Naive thymus-derived CD8-positive, alpha-beta T cell (primary cell): ENCODE results near the gene CYB5R4. TPM values are rescaled to one million over a fixed set of nuclear protein-coding genes. Genes with fewer than 3 reads are reported as not detected.
"Not testable (repeated sequence)": the region's sequence is repeated elsewhere in the genome, so short reads cannot be mapped to it uniquely, and the experiment has no call there.

ENCODE experiments used
- ATAC-seq, 2 donors: fragments of 150-1000 bp; cut with Tn5 transposase in 1 of 2; sonication (Bioruptor Pico), chemical (Tn5 transposase) in 1 of 2; 1 replicate in 1 of 2; 2 replicates in 1 of 2; pipeline ENCODE4 v1.10.0; 2021; ENCODE audit warnings: mild to moderate bottlenecking in 2 of 2, moderate library complexity in 2 of 2
- POLR2A ChIA-PET: fragments of 350-600 bp; sonication (Branson Sonifier 250); formaldehyde crosslinking; loops from one replicate; lab custom pipeline; 2021; ENCODE audit warnings: antibody characterized with exemption; lab: Charles Lee
- DNase-seq, 10 donors: peaks; one replicate each; pipeline versions ENCODE4 v3.0.0 to v3.0.0-alpha.2; 2020 to 2022
- H3K27ac Mint-ChIP-seq, 10 donors: one replicate each; pipeline ENCODE4 v1.8.0; 2020 to 2022; ENCODE audit warnings: mild to moderate bottlenecking in 10 of 10, mixed read lengths in 10 of 10, moderate library complexity in 4 of 10, inconsistent platforms in 1 of 10
- H3K27me3 Mint-ChIP-seq, 5 donors: one replicate each; pipeline ENCODE4 v1.8.0; 2021 to 2022; ENCODE audit warnings: mixed read lengths in 5 of 5
- H3K36me3 Mint-ChIP-seq, 3 donors: one replicate each; pipeline ENCODE4 v1.8.0; 2020 to 2022; ENCODE audit warnings: mixed read lengths in 3 of 3, mild to moderate bottlenecking in 2 of 3, inconsistent platforms in 1 of 3
- H3K4me1 Mint-ChIP-seq, 4 donors: one replicate each; pipeline ENCODE4 v1.8.0; 2021 to 2022; ENCODE audit warnings: mixed read lengths in 4 of 4
- H3K4me3 Mint-ChIP-seq, 10 donors: one replicate each; pipeline ENCODE4 v1.8.0; 2020 to 2022; ENCODE audit warnings: mild to moderate bottlenecking in 10 of 10, mixed read lengths in 10 of 10, moderate library complexity in 6 of 10, inconsistent platforms in 1 of 10
- H3K9me3 Mint-ChIP-seq, 9 donors: one replicate each; pipeline ENCODE4 v1.8.0; 2020 to 2022; ENCODE audit warnings: mixed read lengths in 9 of 9, mild to moderate bottlenecking in 3 of 9, inconsistent platforms in 1 of 9, moderate library complexity in 1 of 9
- polyA plus RNA-seq, 3 donors: library from polyadenylated mRNA; unstranded; fragments of 300-500 nt; fragmentation: Illumina TruSeq; gene quantifications; one replicate each; pipeline ENCODE4 v1.2.3, GENCODE V29; 2021
- total RNA-seq, 8 experiments: library from RNA in 2 of 8; stranded (reverse) in 2 of 8; gene quantifications; one replicate each; pipeline ENCODE4 v1.2.3 and lab custom pipeline; 2021 to 2026

Gene CYB5R4
- total and polyA plus RNA-seq, 5 experiments from 2014 or later = 17.2 to 32.5 (median 23.4) TPM

DNA sequence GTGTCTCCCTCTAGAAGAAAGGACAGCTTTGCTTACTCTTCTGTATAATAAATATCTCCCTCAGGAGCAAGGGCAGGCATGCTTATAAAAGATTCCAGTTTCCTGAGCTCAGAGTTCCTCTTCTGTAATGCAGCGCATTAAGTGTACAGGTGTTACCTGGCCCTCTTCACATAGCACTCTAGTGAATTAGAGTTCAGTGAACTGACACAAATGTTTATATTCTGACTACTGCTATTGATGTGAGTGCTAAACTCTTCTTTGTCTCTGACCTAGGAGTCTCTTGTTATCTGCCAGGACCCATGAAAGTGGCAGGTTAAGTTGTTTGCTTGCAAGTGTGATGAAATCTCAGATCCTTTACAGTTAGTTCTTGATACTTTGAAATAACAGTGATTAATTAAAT, 33.5 kb downstream of the CYB5R4 start:
- no peaks in the 10 kb centered on the region for H3K27me3 Mint-ChIP-seq
- peaks cover 0 to 13% (median 3%) of the 10 kb centered on the region in 9 donors for H3K9me3 Mint-ChIP-seq
- ATAC-seq (no peak), DNase-seq (no peak)
- H3K36me3 Mint-ChIP-seq = peaks cover 12 to 40% (median 35%) of the 10 kb centered on the region in 3 donors
- H3K4me1 Mint-ChIP-seq = peaks cover 20 to 48% (median 35%) of the 10 kb centered on the region in 4 donors
- H3K4me3 Mint-ChIP-seq = no peak overlapping the region
- POLR2A ChIA-PET = no interaction called here
- peak overlapping the region in 1 of 10 donors; percentile 49 for H3K27ac Mint-ChIP-seq

DNA sequence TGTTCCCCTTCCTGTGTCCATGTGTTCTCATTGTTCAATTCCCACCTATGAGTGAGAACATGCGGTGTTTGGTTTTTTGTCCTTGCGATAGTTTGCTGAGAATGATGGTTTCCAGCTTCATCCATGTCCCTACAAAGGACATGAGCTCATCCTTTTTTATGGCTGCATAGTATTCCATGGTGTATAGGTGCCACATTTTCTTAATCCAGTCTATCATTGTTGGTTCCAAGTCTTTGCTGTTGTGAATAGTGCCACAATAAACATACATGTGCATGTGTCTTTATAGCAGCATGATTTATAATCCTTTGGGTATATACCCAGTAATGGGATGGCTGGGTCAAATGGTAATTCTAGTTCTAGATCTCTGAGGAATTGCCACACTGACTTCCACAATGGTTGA, 37.6 kb downstream of the CYB5R4 start:
- H3K4me3 Mint-ChIP-seq, POLR2A ChIA-PET, H3K27ac Mint-ChIP-seq, DNase-seq, H3K27me3 Mint-ChIP-seq, ATAC-seq: not testable (repeated sequence)
- Mint-ChIP-seq H3K36me3 (peaks cover 27 to 56% (median 48%) of the 10 kb centered on the region in 3 donors), H3K9me3 (peaks cover under 1 to 37% (median 26%) of the 10 kb centered on the region in 9 donors), H3K4me1 (peaks cover 17 to 46% (median 33%) of the 10 kb centered on the region in 4 donors)

DNA sequence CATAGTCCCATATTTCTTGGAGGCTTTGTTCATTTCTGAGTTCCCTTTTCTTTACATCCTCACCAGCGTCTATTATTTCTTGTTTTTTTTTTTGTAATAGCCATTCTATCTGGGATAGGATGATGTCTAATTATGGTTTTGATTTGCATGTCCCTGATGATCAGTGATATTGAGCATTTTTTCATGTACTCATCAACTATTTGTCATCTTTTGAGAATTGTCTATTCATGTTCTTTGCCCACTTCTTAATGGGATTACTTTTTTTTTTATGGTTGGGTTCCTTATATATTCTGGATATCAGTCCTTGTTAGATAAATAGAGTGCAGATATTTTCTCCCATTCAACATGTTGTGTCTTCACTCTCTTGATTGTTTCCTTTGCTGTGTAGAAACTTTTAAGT, 42.1 kb downstream of the CYB5R4 start:
- DNase-seq (no peak), ATAC-seq (no peak)
- Mint-ChIP-seq H3K9me3 (peaks cover 11 to 73% (median 53%) of the 10 kb centered on the region in 9 donors), H3K36me3 (peaks cover 45 to 71% (median 52%) of the 10 kb centered on the region in 3 donors), H3K27me3 (no peaks in the 10 kb centered on the region), H3K27ac (no peak overlapping the region), H3K4me1 (peaks cover 25 to 64% (median 44%) of the 10 kb centered on the region in 4 donors), H3K4me3 (peak overlapping the region in 1 of 10 donors; percentile 30)
- POLR2A ChIA-PET = no interaction called here

DNA sequence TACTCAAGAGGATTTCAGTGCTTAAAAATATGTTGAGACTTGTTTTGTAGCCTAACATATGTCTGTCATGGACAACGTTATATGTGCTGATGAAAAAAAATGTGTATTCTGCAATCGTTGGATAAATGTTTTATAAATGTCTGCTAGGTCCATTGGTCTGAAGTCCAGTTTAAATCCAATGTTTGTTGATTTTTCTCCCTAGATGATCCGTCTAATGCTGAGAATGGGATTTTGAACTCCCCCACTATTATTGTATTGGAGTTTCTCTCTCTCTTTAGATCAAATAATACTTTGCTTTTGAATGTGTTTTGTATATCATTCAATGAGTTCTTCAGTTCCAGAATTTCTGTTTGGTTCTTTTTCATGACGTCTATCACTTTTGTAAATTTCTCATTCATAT, 44.9 kb downstream of the CYB5R4 start:
- DNase-seq = no peak
- ATAC-seq = no peak
- POLR2A ChIA-PET = no interaction called here
- Mint-ChIP-seq H3K4me1 (peaks cover 33 to 73% (median 55%) of the 10 kb centered on the region in 4 donors), H3K36me3 (peaks cover 54 to 75% (median 59%) of the 10 kb centered on the region in 3 donors), H3K4me3 (no peak overlapping the region), H3K9me3 (peaks cover 11 to 67% (median 51%) of the 10 kb centered on the region in 9 donors), H3K27me3 (no peaks in the 10 kb centered on the region), H3K27ac (no peak overlapping the region)

DNA sequence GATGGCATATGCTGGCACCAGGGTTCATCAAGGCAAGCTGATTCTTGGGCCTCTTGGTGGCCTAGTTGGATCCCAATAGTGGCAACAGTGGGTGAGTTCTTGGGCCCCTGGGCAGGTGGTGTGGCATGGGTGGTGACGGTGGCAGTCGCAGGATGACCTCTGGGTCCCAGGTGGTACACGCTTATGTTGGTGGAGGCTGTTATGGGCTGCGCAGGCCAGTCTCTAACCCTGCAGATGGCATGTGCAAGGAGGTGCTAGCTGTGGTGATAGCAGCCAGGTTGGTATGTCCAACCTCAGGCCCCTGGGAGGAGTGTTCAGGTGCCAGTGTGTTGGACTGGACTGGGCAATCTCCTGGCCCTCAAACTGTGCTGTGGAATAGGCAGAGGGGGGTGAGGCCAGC, 46.2 kb downstream of the CYB5R4 start:
- H3K4me1 Mint-ChIP-seq = peaks cover 34 to 69% (median 51%) of the 10 kb centered on the region in 4 donors
- no peak for DNase-seq
- peaks cover 52 to 68% (median 66%) of the 10 kb centered on the region in 3 donors for H3K36me3 Mint-ChIP-seq
- H3K4me3 Mint-ChIP-seq = peak overlapping the region in 2 of 10 donors; percentile 16 to 34
- POLR2A ChIA-PET = no interaction called here
- H3K9me3 Mint-ChIP-seq = peaks cover 11 to 58% (median 44%) of the 10 kb centered on the region in 9 donors
- no peaks in the 10 kb centered on the region for H3K27me3 Mint-ChIP-seq
- no peak for ATAC-seq
- H3K27ac Mint-ChIP-seq = no peak overlapping the region

DNA sequence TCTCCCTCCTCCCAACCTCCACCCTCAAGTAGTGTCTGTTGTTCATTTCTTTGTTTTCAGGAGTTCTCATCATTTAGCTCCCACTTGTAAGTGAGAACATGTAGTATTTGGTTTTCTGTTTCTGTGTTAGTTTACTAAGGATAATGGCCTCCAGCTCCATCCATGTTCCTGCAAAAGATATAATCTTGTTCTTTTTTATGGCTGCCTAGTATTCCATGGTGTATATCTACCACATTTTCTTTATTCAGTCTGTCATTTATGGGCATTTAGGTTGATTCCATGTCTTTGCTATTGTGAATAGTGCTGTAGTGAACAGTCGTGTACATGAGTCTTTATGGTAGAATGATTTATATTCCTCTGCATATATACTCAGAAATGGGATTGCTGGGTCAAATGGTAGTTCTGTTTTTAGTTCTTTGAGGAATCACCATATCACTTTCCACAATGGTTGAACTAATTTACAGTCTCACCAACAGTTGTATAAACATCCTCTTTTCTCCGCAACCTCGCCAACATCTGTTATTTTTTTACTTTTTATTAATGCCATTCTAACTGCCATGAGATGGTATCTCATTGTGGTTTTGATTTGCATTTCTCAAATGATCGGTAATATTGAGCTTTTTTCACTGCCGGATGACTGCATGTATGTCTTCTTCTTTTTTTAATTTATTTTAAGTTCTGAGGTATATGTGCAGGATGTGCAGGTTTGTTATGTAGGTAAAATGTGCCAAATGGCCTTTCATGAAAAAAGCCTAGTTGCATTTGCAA, 48.3 kb downstream of the CYB5R4 start:
- not testable (repeated sequence) for ATAC-seq, H3K4me3 Mint-ChIP-seq

DNA sequence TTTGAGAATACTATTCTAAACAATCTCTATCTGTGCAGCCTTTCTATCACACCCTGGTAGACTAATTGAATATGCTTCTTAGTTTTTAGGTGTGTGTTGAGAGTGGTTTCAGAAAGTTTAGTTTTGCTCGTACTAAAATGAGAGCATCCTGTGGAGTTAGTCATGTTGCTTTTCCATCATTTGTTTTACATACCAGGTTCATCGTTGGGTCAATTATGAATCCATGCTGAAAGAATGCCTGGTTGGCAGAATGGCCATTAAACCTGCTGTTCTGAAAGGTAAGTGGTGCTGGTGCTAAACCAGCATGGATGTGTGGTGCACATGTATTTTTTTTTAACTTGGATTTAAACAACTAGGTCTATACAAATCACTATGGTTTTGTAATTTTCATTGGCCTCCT, 49.3 kb downstream of the CYB5R4 start:
- Mint-ChIP-seq H3K4me1 (peaks cover 22 to 43% (median 32%) of the 10 kb centered on the region in 4 donors), H3K27ac (no peak overlapping the region)

More for the DNA sequence above, 48.3 kb downstream of the CYB5R4 start:
- H3K27ac Mint-ChIP-seq, POLR2A ChIA-PET, H3K27me3 Mint-ChIP-seq, DNase-seq: not testable (repeated sequence)
- H3K36me3 Mint-ChIP-seq = peaks cover 32 to 68% (median 53%) of the 10 kb centered on the region in 3 donors
- H3K4me1 Mint-ChIP-seq = peaks cover 26 to 51% (median 38%) of the 10 kb centered on the region in 4 donors
- peaks cover 6 to 36% (median 24%) of the 10 kb centered on the region in 9 donors for H3K9me3 Mint-ChIP-seq

DNA sequence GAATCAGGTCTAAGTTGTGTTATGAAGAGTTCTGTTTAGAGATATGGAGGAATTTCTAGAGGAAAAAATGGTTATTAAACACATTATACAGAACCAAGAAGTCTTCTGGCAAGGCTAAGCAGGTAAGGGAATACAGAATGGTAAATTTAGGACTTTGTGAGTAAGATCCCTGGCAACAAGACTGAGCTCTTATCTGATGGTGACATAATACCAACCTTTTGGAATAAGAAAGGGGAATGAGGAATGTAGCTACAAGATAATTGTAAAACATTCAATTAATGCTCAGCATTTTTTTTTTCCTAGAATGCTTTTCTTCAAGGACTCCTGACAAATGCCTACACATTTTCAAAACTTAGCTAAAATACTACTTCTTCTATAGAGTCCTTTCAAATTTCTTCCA, 51.8 kb downstream of the CYB5R4 start:
- H3K4me3 Mint-ChIP-seq = no peak overlapping the region
- H3K9me3 Mint-ChIP-seq = peaks cover 0 to 6% (median 2%) of the 10 kb centered on the region in 9 donors
- peaks cover 16 to 33% (median 26%) of the 10 kb centered on the region in 4 donors for H3K4me1 Mint-ChIP-seq
- DNase-seq (no peak), ATAC-seq (no peak)
- H3K27ac Mint-ChIP-seq = no peak overlapping the region
- no peaks in the 10 kb centered on the region for H3K27me3 Mint-ChIP-seq
- POLR2A ChIA-PET = no interaction called here
- peaks cover 16 to 63% (median 35%) of the 10 kb centered on the region in 3 donors for H3K36me3 Mint-ChIP-seq

More for the DNA sequence above, 49.3 kb downstream of the CYB5R4 start:
- peaks cover 0 to 26% (median 15%) of the 10 kb centered on the region in 9 donors for H3K9me3 Mint-ChIP-seq
- no peak for DNase-seq
- peaks cover 21 to 66% (median 43%) of the 10 kb centered on the region in 3 donors for H3K36me3 Mint-ChIP-seq
- ATAC-seq = no peak
- no peaks in the 10 kb centered on the region for H3K27me3 Mint-ChIP-seq
- H3K4me3 Mint-ChIP-seq = no peak overlapping the region
- POLR2A ChIA-PET = no interaction called here

DNA sequence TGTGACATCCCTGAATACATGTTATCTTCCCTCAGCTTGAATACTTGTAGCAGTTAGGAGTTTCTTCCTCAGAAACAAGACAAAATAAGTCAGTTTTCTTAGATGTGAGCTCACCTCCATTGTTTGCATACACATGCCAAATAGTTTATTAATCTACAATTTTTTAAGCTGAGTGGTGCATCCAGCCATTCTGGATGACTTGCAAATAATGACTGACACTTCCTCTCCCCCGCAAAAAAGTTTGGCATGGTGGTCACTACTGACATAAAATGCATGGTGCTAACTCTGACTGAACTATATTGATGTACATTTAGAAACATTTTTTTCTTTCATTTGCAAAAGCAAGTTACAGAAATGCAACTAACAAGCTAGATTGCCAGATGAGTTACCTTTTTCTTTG, 55.5 kb downstream of the CYB5R4 start:
- no peak for ATAC-seq
- POLR2A ChIA-PET = no interaction called here
- Mint-ChIP-seq H3K36me3 (peaks cover 10 to 54% (median 32%) of the 10 kb centered on the region in 3 donors), H3K4me1 (peaks cover 7 to 15% (median 11%) of the 10 kb centered on the region in 4 donors), H3K4me3 (no peak overlapping the region), H3K27ac (no peak overlapping the region), H3K9me3 (no peaks in the 10 kb centered on the region), H3K27me3 (no peaks in the 10 kb centered on the region)
- no peak for DNase-seq

DNA sequence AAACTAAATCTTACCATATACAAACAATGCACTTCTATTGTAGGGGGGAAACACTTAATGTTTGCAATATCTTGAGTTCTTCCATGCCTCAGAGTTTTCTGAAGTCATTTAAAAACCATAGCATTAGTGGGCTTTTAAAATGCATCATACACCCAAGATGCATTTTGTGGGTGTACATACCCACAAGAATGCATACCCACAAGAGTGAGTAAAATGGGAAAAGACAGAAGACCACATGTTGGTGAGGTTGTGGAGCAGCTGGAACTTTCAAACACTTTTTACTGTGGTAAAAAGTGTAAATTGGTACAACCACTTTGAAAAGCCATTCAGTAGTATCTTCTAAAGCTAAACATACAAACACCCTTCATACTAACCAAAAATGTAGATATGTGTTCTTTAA, 57.5 kb downstream of the CYB5R4 start:
- POLR2A ChIA-PET = no interaction called here
- no peak overlapping the region for H3K27ac Mint-ChIP-seq
- H3K4me1 Mint-ChIP-seq = peaks cover 0 to 15% (median 3%) of the 10 kb centered on the region in 4 donors
- DNase-seq (no peak), ATAC-seq (no peak)
- no peaks in the 10 kb centered on the region for H3K27me3 Mint-ChIP-seq
- no peaks in the 10 kb centered on the region for H3K9me3 Mint-ChIP-seq
- H3K4me3 Mint-ChIP-seq = no peak overlapping the region
- H3K36me3 Mint-ChIP-seq = peaks cover 12 to 56% (median 39%) of the 10 kb centered on the region in 3 donors

DNA sequence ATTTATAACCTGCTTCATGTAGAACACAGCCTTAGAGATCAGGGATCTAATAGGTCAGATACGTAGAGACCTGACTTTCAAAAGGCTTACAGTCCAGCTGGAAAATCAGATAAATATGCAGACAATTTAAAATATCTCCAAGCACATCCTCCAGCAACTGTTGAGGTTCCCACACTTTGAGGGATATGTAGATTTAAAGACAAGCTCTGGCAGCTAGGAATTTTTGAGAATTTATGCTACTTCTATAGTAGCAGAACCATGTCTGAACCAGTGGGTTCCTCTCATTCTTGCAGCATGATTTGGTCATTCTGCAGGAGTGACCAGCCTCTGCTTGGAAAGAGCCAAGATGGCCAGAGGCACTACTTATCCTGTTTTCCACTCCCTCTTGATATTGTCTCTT, 60.5 kb downstream of the CYB5R4 start:
- no peak overlapping the region for H3K27ac Mint-ChIP-seq
- no peak for ATAC-seq
- H3K9me3 Mint-ChIP-seq = no peaks in the 10 kb centered on the region
- H3K27me3 Mint-ChIP-seq = no peaks in the 10 kb centered on the region
- no peak overlapping the region for H3K4me3 Mint-ChIP-seq
- peaks cover 25 to 63% (median 54%) of the 10 kb centered on the region in 3 donors for H3K36me3 Mint-ChIP-seq
- peaks cover 0 to 12% (median 2%) of the 10 kb centered on the region in 4 donors for H3K4me1 Mint-ChIP-seq
- DNase-seq = no peak
- POLR2A ChIA-PET = interaction anchor here (0.7 kb wide), 1 partner anchor 12 kb away, joined by 4 read pairs; no protein-coding TSS in a partner anchor

DNA sequence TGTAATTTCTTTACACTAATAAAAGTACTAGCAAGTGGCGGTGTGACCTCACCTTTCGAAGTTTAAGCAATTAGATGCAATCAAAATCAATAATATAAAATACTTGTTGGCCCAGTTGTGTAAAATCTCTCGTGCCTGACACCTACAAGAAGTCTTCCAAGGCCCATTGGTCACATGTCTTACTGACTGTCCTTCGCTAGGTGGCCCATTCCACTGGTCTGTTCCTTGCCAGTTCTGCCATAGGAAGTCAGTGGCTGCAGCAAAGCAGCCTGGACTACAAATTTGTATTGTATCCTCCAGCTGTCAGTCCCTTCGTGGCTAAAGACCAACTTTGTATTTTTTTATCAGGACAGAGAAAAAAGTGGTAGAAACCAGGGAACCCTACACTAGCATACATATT, 61.8 kb downstream of the CYB5R4 start:
- no peak overlapping the region for H3K27ac Mint-ChIP-seq

DNA sequence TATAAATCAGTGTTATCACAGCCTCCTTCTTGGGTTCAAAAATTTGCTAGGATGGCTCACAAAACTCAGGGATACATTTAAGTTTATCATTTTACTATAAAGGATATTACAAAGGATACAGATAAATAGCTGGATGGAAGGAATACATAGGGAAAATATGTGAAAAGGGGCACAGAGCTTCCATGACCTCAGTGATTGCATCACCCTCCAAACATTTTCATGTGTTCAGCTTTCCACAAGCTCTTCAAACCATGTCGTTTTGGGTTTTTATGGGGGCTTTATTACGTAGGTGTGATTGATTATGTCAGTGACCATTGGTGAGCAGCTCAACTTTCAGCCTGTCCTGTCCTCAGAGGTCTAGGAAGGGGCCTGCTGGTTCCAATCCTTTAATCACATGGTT, 68.0 kb downstream of the CYB5R4 start:
- no peak overlapping the region for H3K27ac Mint-ChIP-seq
- no peaks in the 10 kb centered on the region for H3K9me3 Mint-ChIP-seq
- H3K36me3 Mint-ChIP-seq = peaks cover 23 to 86% (median 63%) of the 10 kb centered on the region in 3 donors
- no peaks in the 10 kb centered on the region for H3K27me3 Mint-ChIP-seq
- H3K4me1 Mint-ChIP-seq = no peaks in the 10 kb centered on the region
- DNase-seq (no peak), ATAC-seq (no peak)
- no peak overlapping the region for H3K4me3 Mint-ChIP-seq
- POLR2A ChIA-PET = no interaction called here

More for the DNA sequence above, 61.8 kb downstream of the CYB5R4 start:
- ATAC-seq (no peak), DNase-seq (no peak)
- Mint-ChIP-seq H3K4me3 (no peak overlapping the region), H3K9me3 (no peaks in the 10 kb centered on the region), H3K36me3 (peaks cover 17 to 66% (median 58%) of the 10 kb centered on the region in 3 donors), H3K4me1 (peaks cover 0 to 3% (median 0%) of the 10 kb centered on the region in 4 donors), H3K27me3 (no peaks in the 10 kb centered on the region)
- POLR2A ChIA-PET = no interaction called here
